ENCODE results near the gene TMEM143. TPM values are rescaled to one million over a fixed set of nuclear protein-coding genes. Genes with fewer than 3 reads are reported as not detected.
A peak's percentile ranks its signal among the peaks of the same experiment; 100 is the strongest.
"Not testable (repeated sequence)": the region's sequence is repeated elsewhere in the genome, so short reads cannot be mapped to it uniquely, and the experiment has no call there.

Gene TMEM143
- total RNA-seq, 1 donor from 2014 or later, result 11.1 TPM

- ATAC-seq (peak; percentile 70 to 72), DNase-seq (peak; percentile 91)
- peaks cover 44% of the 10 kb centered on the region for H3K4me1 ChIP-seq
- peak overlapping the region; percentile 97 for H3K27ac ChIP-seq
- TF ChIP-seq CTCF (IDR thresholded peaks at IDR 0.05), result peak; percentile 89
- H3K36me3 ChIP-seq, result no peaks in the 10 kb centered on the region
- no peaks in the 10 kb centered on the region for H3K27me3 ChIP-seq (ENCODE audit: low read depth)
- no peaks in the 10 kb centered on the region for H3K9me3 ChIP-seq
- peak overlapping the region; percentile 1 for H3K4me3 ChIP-seq
- intact Hi-C loops (cut with DNase I), result no loop called here
Measured at GRCh38 chr19:48319647-48320541, 43.8 kb downstream of the TMEM143 start.

DNA sequence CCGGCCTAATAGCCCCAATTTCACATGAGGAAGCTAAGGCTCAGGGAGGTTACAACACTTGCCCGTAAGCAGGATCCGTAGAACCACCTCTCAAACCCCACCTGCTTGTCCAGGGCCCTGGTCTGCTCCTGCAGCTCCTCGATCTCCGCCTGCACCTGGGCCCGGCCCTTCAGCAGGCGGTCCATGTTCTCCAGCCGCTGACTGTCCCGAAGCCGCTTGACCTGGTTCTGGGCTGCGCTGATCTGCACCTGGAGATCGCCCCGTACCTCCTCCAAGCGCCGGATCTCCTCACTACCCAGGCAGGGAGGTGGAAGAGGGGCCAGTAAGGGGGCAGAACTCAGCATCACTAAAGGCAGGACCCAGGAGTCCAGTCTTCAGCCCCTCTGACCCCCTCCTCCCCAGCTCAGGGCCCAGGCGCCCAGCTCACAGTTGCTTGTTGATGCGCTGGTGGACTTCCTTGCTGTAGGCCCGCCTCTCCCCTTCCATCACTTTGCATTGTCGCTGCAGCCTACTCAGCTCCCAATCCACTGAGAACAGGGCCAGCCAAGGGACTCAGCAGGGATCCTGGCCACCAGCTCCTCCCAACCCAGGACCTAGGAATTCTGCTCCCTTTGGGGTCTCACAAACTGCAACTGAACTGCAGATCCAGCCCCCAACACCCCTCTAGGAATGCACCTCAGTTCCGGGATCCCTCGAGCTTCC lies 45.3 kb downstream of the TMEM143 start:
- H3K27me3 ChIP-seq (ENCODE audit: low read depth), result no peaks in the 10 kb centered on the region
- peaks cover 34% of the 10 kb centered on the region for H3K4me1 ChIP-seq
- intact Hi-C loops (cut with DNase I), result no loop called here
- H3K4me3 ChIP-seq, result no peak overlapping the region
- no peak for DNase-seq
- no peak for TF ChIP-seq CTCF (IDR thresholded peaks at IDR 0.05)
- no peak for ATAC-seq
- H3K9me3 ChIP-seq, result no peaks in the 10 kb centered on the region
- no peak overlapping the region for H3K27ac ChIP-seq
- H3K36me3 ChIP-seq, result no peaks in the 10 kb centered on the region

DNA sequence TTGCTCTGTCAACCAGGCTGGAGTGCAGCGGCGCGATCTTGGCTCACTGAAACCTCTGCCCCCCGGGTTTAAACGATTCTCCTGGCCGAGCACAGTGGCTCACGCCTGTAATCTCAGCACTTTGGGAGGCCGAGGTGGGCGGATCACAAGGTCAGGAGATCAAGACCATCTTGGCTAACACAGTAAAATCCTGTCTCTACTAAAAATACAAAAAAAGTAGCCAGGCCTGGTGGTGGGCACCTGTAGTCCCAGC lies 46.1 kb downstream of the TMEM143 start:
- H3K27ac ChIP-seq; H3K9me3 ChIP-seq; intact Hi-C loops (cut with DNase I); DNase-seq; ATAC-seq; H3K36me3 ChIP-seq; H3K4me3 ChIP-seq; H3K27me3 ChIP-seq (ENCODE audit: low read depth): not testable (repeated sequence)
- H3K4me1 ChIP-seq, result peaks cover 26% of the 10 kb centered on the region

DNA sequence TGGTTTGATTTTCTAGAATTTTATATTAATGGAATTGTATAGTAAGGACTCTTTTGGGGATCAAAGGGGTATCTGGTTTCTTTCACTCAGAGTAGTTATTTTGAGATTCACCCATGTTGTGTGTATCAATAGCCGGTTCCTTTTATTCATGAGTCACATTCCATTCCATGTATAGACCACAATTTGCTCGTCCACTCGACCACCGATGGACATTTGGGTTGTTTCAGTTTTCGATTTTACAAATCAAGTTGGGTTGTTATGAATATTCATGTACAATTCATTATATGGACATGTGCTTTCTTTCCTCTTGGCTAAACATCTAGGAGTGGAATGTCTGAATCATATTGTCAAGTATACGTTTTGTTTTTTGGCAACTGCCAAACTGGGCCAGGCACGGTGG lies 48.0 kb downstream of the TMEM143 start:
- Histone ChIP-seq H3K4me3 (no peak overlapping the region), H3K4me1 (peaks cover 11% of the 10 kb centered on the region), H3K36me3 (no peaks in the 10 kb centered on the region), H3K9me3 (no peaks in the 10 kb centered on the region), H3K27ac (no peak overlapping the region), H3K27me3 (ENCODE audit: low read depth) (no peaks in the 10 kb centered on the region)
- no peak for ATAC-seq
- DNase-seq, result no peak
- TF ChIP-seq CTCF (IDR thresholded peaks at IDR 0.05), result no peak
- intact Hi-C loops (cut with DNase I), result no loop called here

GRCh38 chr19:48311384-48311783 lies 52.4 kb downstream of the TMEM143 start:
- DNase-seq (no peak), ATAC-seq (no peak)
- Histone ChIP-seq H3K4me1 (no peaks in the 10 kb centered on the region), H3K27ac (no peak overlapping the region), H3K4me3 (no peak overlapping the region), H3K9me3 (no peaks in the 10 kb centered on the region), H3K36me3 (no peaks in the 10 kb centered on the region), H3K27me3 (ENCODE audit: low read depth) (no peaks in the 10 kb centered on the region)
- TF ChIP-seq CTCF (IDR thresholded peaks at IDR 0.05), result no peak
- intact Hi-C loops (cut with DNase I), result no loop called here

- H3K27me3 ChIP-seq (ENCODE audit: low read depth), result no peaks in the 10 kb centered on the region
- no peaks in the 10 kb centered on the region for H3K9me3 ChIP-seq
- no peaks in the 10 kb centered on the region for H3K36me3 ChIP-seq
- DNase-seq, result no peak
- ATAC-seq, result no peak
- H3K27ac ChIP-seq, result no peak overlapping the region
- TF ChIP-seq CTCF (IDR thresholded peaks at IDR 0.05), result no peak
- no peaks in the 10 kb centered on the region for H3K4me1 ChIP-seq
- no peak overlapping the region for H3K4me3 ChIP-seq
- intact Hi-C loops (cut with DNase I), result no loop called here
Measured at GRCh38 chr19:48310227-48310626, 53.5 kb downstream of the TMEM143 start.

DNA sequence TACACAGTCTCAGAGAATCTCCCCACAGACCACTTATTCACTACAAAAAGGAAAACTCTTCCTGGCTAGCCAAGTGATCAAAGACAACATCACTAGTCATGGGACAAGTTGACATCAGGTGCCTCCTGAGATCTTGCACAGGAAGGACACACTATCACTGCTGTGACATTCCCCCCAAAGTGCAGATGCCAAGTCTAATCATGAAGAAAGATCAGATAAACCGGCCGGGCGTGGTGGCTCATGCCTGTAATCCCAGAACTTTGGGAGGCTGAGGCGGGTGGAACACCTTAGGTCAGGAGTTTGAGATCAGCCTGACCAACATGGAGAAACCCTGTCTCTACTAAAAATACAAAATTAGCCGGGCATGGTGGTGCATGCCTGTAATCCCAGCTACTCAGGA lies 54.0 kb downstream of the TMEM143 start:
- H3K9me3 ChIP-seq; H3K36me3 ChIP-seq; DNase-seq; H3K27ac ChIP-seq; ATAC-seq; H3K4me1 ChIP-seq; intact Hi-C loops (cut with DNase I); H3K27me3 ChIP-seq (ENCODE audit: low read depth); H3K4me3 ChIP-seq: not testable (repeated sequence)
